Measurements from ENCODE around the gene SH3BP2. TPM values are rescaled to one million over a fixed set of nuclear protein-coding genes. Genes with fewer than 3 reads are reported as not detected.

Gene SH3BP2
- polyA plus RNA-seq, 2 donors: 14.3 to 45.1 TPM

- no peaks in the 10 kb centered on the region for H3K4me1 ChIP-seq (ENCODE audit: control insufficient read depth in 2 of 2, insufficient read depth in 2 of 2, low read length in 1 of 2)
- no peak overlapping the region for H3K27ac ChIP-seq (ENCODE audit: low read depth in 2 of 2, low read length in 1 of 2)
- no peaks in the 10 kb centered on the region for H3K27me3 ChIP-seq (ENCODE audit: control insufficient read depth in 1 of 2, insufficient read depth in 2 of 2, low read length in 2 of 2)
- peaks cover 12 to 23% of the 10 kb centered on the region in 2 donors for H3K36me3 ChIP-seq (ENCODE audit: control insufficient read depth in 2 of 2, insufficient read depth in 2 of 2, low read length in 1 of 2)
- H3K9me3 ChIP-seq (ENCODE audit: control insufficient read depth in 2 of 2, insufficient read depth in 1 of 2, low read depth in 1 of 2, low read length in 1 of 2): no peaks in the 10 kb centered on the region
- 92 to 97% methylated on average over 9 of the region's 9 CpGs for WGBS, 2 donors
- H3K4me3 ChIP-seq (ENCODE audit: low read depth in 1 of 2, low read length in 2 of 2): no peak overlapping the region
These were observed 93.3 kb downstream of the SH3BP2 start for GRCh38 chr4:2886161-2886560.

DNA sequence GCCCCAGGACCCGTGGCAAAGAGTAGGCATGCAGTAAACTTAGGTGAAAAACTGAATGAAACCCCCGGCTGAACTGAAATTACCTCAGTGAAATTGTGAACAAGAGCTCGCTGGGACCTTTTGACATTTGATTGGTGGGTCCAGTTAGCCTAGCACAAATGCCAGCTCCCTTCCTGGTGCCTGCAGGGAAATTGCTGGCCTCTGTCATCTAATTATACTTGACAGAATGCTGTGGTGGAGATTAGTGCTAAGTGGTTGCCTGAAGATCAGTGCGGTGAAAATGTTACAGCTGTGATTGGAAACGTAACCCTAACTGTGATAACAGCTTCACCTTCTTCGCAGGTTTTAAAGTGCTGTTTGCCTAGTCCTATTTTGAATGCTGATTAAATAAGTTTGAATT, 93.7 kb downstream of the SH3BP2 start:
- Histone ChIP-seq H3K4me3 (ENCODE audit: low read depth in 1 of 2, low read length in 2 of 2) (no peak overlapping the region), H3K36me3 (ENCODE audit: control insufficient read depth in 2 of 2, insufficient read depth in 2 of 2, low read length in 1 of 2) (peaks cover 12 to 23% of the 10 kb centered on the region in 2 donors), H3K27ac (ENCODE audit: low read depth in 2 of 2, low read length in 1 of 2) (no peak overlapping the region), H3K27me3 (ENCODE audit: control insufficient read depth in 1 of 2, insufficient read depth in 2 of 2, low read length in 2 of 2) (no peaks in the 10 kb centered on the region), H3K4me1 (ENCODE audit: control insufficient read depth in 2 of 2, insufficient read depth in 2 of 2, low read length in 1 of 2) (no peaks in the 10 kb centered on the region), H3K9me3 (ENCODE audit: control insufficient read depth in 2 of 2, insufficient read depth in 1 of 2, low read depth in 1 of 2, low read length in 1 of 2) (no peaks in the 10 kb centered on the region)
- WGBS, 2 donors: 69 to 76% methylated on average over 6 of the region's 6 CpGs

DNA sequence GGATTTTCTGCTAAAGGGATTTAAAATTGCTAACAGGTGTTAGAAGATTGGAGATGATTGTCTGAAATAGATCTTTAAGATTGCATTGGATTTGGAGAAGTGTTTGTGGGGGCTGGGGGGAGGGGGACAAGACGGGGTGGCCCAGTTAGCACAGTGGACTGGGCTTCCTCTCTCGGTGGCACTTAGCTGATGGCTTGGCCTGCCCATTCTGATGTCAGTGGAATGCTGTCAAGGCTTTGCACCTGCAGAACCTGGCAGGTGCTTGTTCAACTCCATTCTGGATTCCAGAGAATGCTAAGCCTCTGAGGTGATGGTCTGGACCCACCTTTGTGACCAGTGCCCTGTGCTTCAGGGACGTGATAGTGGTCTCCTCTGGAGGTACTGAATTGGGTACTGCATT, 94.5 kb downstream of the SH3BP2 start:
- H3K27ac ChIP-seq (ENCODE audit: low read depth in 2 of 2, low read length in 1 of 2): no peak overlapping the region
- H3K4me1 ChIP-seq (ENCODE audit: control insufficient read depth in 2 of 2, insufficient read depth in 2 of 2, low read length in 1 of 2): no peaks in the 10 kb centered on the region
- no peak overlapping the region for H3K4me3 ChIP-seq (ENCODE audit: low read depth in 1 of 2, low read length in 2 of 2)
- H3K9me3 ChIP-seq (ENCODE audit: control insufficient read depth in 2 of 2, insufficient read depth in 1 of 2, low read depth in 1 of 2, low read length in 1 of 2): no peaks in the 10 kb centered on the region
- H3K27me3 ChIP-seq (ENCODE audit: control insufficient read depth in 1 of 2, insufficient read depth in 2 of 2, low read length in 2 of 2): no peaks in the 10 kb centered on the region
- peaks cover 10 to 23% of the 10 kb centered on the region in 2 donors for H3K36me3 ChIP-seq (ENCODE audit: control insufficient read depth in 2 of 2, insufficient read depth in 2 of 2, low read length in 1 of 2)
- 85 to 93% methylated on average over 3 of the region's 3 CpGs for WGBS, 2 donors

DNA sequence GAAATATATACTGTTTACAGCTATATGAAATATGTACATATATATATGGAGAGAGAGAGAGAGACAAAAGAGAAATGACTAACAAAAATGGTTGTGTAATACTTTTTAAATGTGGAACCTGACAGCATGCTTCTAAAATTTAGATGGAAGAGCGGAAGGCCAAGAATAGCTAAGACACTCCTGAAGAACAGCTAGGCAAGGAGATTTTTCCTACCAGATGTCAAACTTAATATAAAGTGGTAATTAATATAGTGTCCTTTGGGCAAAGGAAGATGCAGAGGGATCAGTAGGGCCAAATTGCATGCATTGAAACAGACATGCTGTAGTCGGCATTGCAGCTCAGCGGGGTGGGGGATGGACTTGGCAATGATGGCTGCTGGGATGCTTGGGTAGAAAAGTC, 96.0 kb downstream of the SH3BP2 start:
- Histone ChIP-seq H3K36me3 (ENCODE audit: control insufficient read depth in 2 of 2, insufficient read depth in 2 of 2, low read length in 1 of 2) (peaks cover 9 to 19% of the 10 kb centered on the region in 2 donors), H3K4me1 (ENCODE audit: control insufficient read depth in 2 of 2, insufficient read depth in 2 of 2, low read length in 1 of 2) (no peaks in the 10 kb centered on the region)
- WGBS, 2 donors: 95 to 97% methylated on average over 3 of the region's 3 CpGs

More for the DNA sequence above, 96.0 kb downstream of the SH3BP2 start:
- Histone ChIP-seq H3K4me3 (ENCODE audit: low read depth in 1 of 2, low read length in 2 of 2) (no peak overlapping the region), H3K27me3 (ENCODE audit: control insufficient read depth in 1 of 2, insufficient read depth in 2 of 2, low read length in 2 of 2) (no peaks in the 10 kb centered on the region), H3K27ac (ENCODE audit: low read depth in 2 of 2, low read length in 1 of 2) (no peak overlapping the region), H3K9me3 (ENCODE audit: control insufficient read depth in 2 of 2, insufficient read depth in 1 of 2, low read depth in 1 of 2, low read length in 1 of 2) (no peaks in the 10 kb centered on the region)

Other genes with a start within 250 kb of the SH3BP2 start
- 10 to 100 TPM; 29.3 to 29.7 TPM for gene TNIP2, start 36.7 kb upstream of the SH3BP2 start, polyA plus RNA-seq
- gene ADD1, start 50.8 kb downstream of the SH3BP2 start, polyA plus RNA-seq: 100 to 1,000 TPM; 102 to 156 TPM
- gene NOP14, start 170.3 kb downstream of the SH3BP2 start, polyA plus RNA-seq: 10 to 100 TPM; 11.9 to 15.1 TPM
- gene GRK4, start 170.5 kb downstream of the SH3BP2 start, polyA plus RNA-seq: 1 to 10 TPM; 1.2 to 1.7 TPM

Data from esophagus (tissue), 2 donors.